RWPE2 (cell line): Measurements from ENCODE around the gene NRAP.

Experiments
- ATAC-seq: fragments of 200-7000 bp; cut with Tn5 transposase; 3 replicates; pipeline ENCODE4 v1.9.1; 2021; ENCODE audit warnings: low read depth
- DNase-seq: peaks from one replicate; pipeline ENCODE4 v3.0.0-alpha.2; 2020; ENCODE audit warnings: low spot score
- H3K27ac ChIP-seq: fragments of 450-650 bp; 2 replicates; pipeline ENCODE4 v1.5.1; 2017; ENCODE audit warnings: mild to moderate bottlenecking; ENCODE audit not compliant: poor library complexity, severe bottlenecking
- H3K27me3 ChIP-seq: fragments of 250-450 bp; sonication (Bioruptor Pico); 2 replicates; pipeline ENCODE4 v1.5.1; 2021; ENCODE audit warnings: mild to moderate bottlenecking, moderate library complexity; ENCODE audit not compliant: insufficient read depth, poor library complexity, severe bottlenecking
- H3K36me3 ChIP-seq: fragments of 250-450 bp; sonication (Bioruptor Pico); 2 replicates; pipeline ENCODE4 v1.5.1; 2020; ENCODE audit warnings: low read depth, mild to moderate bottlenecking, moderate library complexity
- H3K4me1 ChIP-seq: fragments of 250-450 bp; sonication (Bioruptor Pico); 2 replicates; pipeline ENCODE4 v1.5.1; 2021; ENCODE audit warnings: mild to moderate bottlenecking, moderate library complexity; ENCODE audit not compliant: insufficient read depth, poor library complexity, severe bottlenecking
- H3K4me3 ChIP-seq: fragments of 250-450 bp; sonication (Bioruptor Pico); 2 replicates; pipeline ENCODE4 v1.5.1; 2021; ENCODE audit warnings: mild to moderate bottlenecking, moderate library complexity; ENCODE audit not compliant: severe bottlenecking
- H3K9me3 ChIP-seq: fragments of 250-450 bp; sonication (Bioruptor Pico); 2 replicates; pipeline ENCODE4 v1.5.1; 2021; ENCODE audit warnings: mild to moderate bottlenecking, moderate library complexity; ENCODE audit not compliant: severe bottlenecking
- CTCF ChIP-seq: fragments of 450-650 bp; IDR thresholded peaks from one replicate; pipeline ENCODE4 v1.5.1; 2017; ENCODE audit warnings: mild to moderate bottlenecking, moderate library complexity; ENCODE audit not compliant: poor library complexity, severe bottlenecking

The NRAP gene

GRCh38 chr10:113578773-113579172 is 85.1 kb downstream of the NRAP start:
- H3K36me3 ChIP-seq: no peaks in the 10 kb centered on the region
- H3K9me3 ChIP-seq: no peaks in the 10 kb centered on the region
- no peaks in the 10 kb centered on the region for H3K4me1 ChIP-seq
- DNase-seq (no peak), ATAC-seq (no peak)
- no peaks in the 10 kb centered on the region for H3K27me3 ChIP-seq
- H3K27ac ChIP-seq: no peak overlapping the region
- no peak for TF ChIP-seq CTCF
- H3K4me3 ChIP-seq: no peak overlapping the region

GRCh38 chr10:113576852-113577251 is 87.0 kb downstream of the NRAP start:
- no peaks in the 10 kb centered on the region for H3K27me3 ChIP-seq
- H3K27ac ChIP-seq: no peak overlapping the region
- DNase-seq: no peak
- no peaks in the 10 kb centered on the region for H3K36me3 ChIP-seq
- TF ChIP-seq CTCF: no peak
- no peak overlapping the region for H3K4me3 ChIP-seq
- ATAC-seq: no peak
- no peaks in the 10 kb centered on the region for H3K4me1 ChIP-seq
- H3K9me3 ChIP-seq: no peaks in the 10 kb centered on the region

- Histone ChIP-seq H3K27ac (no peak overlapping the region), H3K9me3 (no peaks in the 10 kb centered on the region), H3K4me1 (no peaks in the 10 kb centered on the region), H3K27me3 (no peaks in the 10 kb centered on the region), H3K4me3 (no peak overlapping the region), H3K36me3 (no peaks in the 10 kb centered on the region)
- ATAC-seq (no peak), DNase-seq (no peak)
- no peak for TF ChIP-seq CTCF
Observed at GRCh38 chr10:113573368-113573767, 90.5 kb downstream of the NRAP start.

GRCh38 chr10:113572520-113573290 is 91.1 kb downstream of the NRAP start:
- ATAC-seq (no peak), DNase-seq (no peak)
- Histone ChIP-seq H3K4me1 (no peaks in the 10 kb centered on the region), H3K27ac (no peak overlapping the region), H3K9me3 (no peaks in the 10 kb centered on the region), H3K36me3 (no peaks in the 10 kb centered on the region), H3K4me3 (no peak overlapping the region), H3K27me3 (no peaks in the 10 kb centered on the region)
- no peak for TF ChIP-seq CTCF

GRCh38 chr10:113569576-113569975 is 94.3 kb downstream of the NRAP start:
- Histone ChIP-seq H3K9me3 (no peaks in the 10 kb centered on the region), H3K27me3 (no peaks in the 10 kb centered on the region), H3K4me3 (no peak overlapping the region), H3K27ac (no peak overlapping the region), H3K4me1 (no peaks in the 10 kb centered on the region), H3K36me3 (no peaks in the 10 kb centered on the region)
- ATAC-seq: no peak
- DNase-seq: no peak
- TF ChIP-seq CTCF: no peak
